NB4 (cell line): ENCODE data around the gene ANGEL1.
A peak's percentile ranks its signal among the peaks of the same experiment; 100 is the strongest.

Experiments
- DNase-seq: peaks from one replicate; pipeline ENCODE4 v3.0.0; 2010; ENCODE audit warnings: low read depth
- H3K4me3 ChIP-seq: one replicate; pipeline ENCODE4 v1.5.1; 2011; ENCODE audit warnings: mild to moderate bottlenecking, low read depth, low read length, moderate library complexity
- CTCF ChIP-seq: IDR thresholded peaks from one replicate; pipeline ENCODE4 v1.5.1; 2012; ENCODE audit warnings: low read depth, low read length
- MAX ChIP-seq: IDR thresholded peaks from 2 replicates; pipeline ENCODE4 v1.6.1; 2011; ENCODE audit warnings: low read depth, low read length
- MYC ChIP-seq: IDR thresholded peaks from 2 replicates; pipeline ENCODE4 v1.6.1; 2011; ENCODE audit warnings: low read depth, low read length
- POLR2A ChIP-seq: IDR thresholded peaks from 2 replicates; pipeline ENCODE4 v1.6.1; 2011; ENCODE audit warnings: mild to moderate bottlenecking; ENCODE audit not compliant: insufficient read length; ENCODE audit errors: extremely low read depth

ANGEL1 gene

DNA sequence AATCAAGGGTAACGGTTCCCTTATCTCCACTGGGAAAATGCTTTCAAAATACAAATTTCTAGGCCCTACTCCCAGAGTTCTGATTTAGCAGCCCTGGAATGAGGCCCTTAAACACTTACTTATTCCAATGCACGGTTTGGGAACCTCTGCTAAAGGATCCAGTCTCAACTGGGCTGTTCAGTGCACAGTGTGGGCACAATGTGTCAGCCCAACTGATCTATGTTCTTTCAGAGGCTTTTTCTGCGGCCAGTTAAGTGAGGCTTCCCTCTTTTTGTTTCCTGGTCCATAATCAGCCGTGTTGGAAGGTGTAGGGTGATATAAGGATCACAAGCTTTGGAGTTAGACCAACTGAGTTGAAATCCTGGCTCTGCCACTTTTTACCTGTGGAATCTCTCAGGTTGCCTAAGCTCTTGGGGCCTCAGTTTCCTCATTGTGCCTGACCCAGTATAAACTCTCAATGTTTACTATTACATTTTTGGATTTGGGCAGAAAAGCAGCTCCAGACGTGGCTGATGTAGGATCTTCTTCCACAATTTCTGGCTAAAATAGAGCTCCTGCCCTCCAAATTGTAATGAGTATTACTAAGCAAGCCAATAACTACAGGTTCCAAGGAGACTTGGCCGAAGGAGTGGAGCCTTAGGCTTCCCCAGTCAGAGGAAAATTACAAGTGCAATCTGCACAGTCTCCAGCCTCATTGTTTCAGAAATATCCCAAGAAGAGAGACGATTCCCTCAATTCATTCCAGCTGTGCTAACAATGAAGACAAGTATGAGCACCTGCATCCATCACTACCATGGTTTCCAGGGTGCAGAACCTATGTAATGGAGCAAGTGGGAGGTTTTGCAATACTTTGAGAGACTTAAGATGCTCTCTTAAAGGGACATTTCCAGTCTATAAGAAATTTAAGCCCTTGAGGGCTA lies 2.3 kb upstream of the ANGEL1 start:
- H3K4me3 ChIP-seq, result no peak overlapping the region
- no peak for DNase-seq
- TF ChIP-seq CTCF (no peak), MAX (no peak), POLR2A (no peak), MYC (no peak)

DNA sequence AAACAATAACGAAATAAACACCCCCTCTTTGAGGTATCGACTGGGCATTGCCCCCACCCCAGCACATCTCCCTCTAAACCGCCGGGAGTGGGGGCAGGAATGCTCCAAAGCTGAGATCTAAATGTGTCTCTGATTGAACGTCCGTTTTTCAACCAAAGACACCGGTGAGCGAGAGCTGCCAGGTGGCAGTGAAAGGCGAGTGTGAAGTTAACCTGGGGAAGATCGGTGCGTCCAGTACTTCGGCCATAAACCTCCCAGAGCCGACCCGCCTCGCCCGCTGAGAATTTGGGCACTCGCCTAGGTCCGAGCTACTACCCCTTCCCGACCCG lies 625 bp downstream of the ANGEL1 start:
- no peak for TF ChIP-seq MYC
- TF ChIP-seq POLR2A, result no peak
- no peak for TF ChIP-seq CTCF
- peak overlapping the region; percentile 86 for H3K4me3 ChIP-seq
- no peak for DNase-seq

GRCh38 chr14:76811561-76811960 lies 1.1 kb downstream of the ANGEL1 start:
- TF ChIP-seq MYC, result no peak
- no peak for TF ChIP-seq CTCF
- TF ChIP-seq MAX, result no peak
- TF ChIP-seq POLR2A, result no peak
- peak; percentile 8 for DNase-seq
- peak overlapping the region; percentile 86 for H3K4me3 ChIP-seq

- peak overlapping the region; percentile 86 for H3K4me3 ChIP-seq
- no peak for TF ChIP-seq POLR2A
- TF ChIP-seq CTCF, result peak; percentile 34
- no peak for TF ChIP-seq MYC
- TF ChIP-seq MAX, result no peak
- DNase-seq, result peak; percentile 66
Observed at GRCh38 chr14:76810953-76811400, 1.7 kb downstream of the ANGEL1 start.

GRCh38 chr14:76810525-76810924 lies 2.2 kb downstream of the ANGEL1 start:
- H3K4me3 ChIP-seq, result peak overlapping the region; percentile 86
- TF ChIP-seq POLR2A (no peak), MAX (no peak), CTCF (no peak), MYC (no peak)
- no peak for DNase-seq
